ENCODE measurements around the gene EP400. TPM values are rescaled to one million over a fixed set of nuclear protein-coding genes. Genes with fewer than 3 reads are reported as not detected.

EP400 gene
- polyA plus RNA-seq, 1 donor: 31.9 TPM

- H3K4me3 ChIP-seq (ENCODE audit: low read length): no peak overlapping the region
- H3K4me1 ChIP-seq (ENCODE audit: control insufficient read depth, insufficient read depth, low read length): no peaks in the 10 kb centered on the region
- H3K27me3 ChIP-seq (ENCODE audit: control insufficient read depth, insufficient read depth, low read length): no peaks in the 10 kb centered on the region
- no peaks in the 10 kb centered on the region for H3K9me3 ChIP-seq (ENCODE audit: control insufficient read depth, low read depth, low read length)
- DNase-seq: no peak
- no CpG with 5 or more reads among the region's 7 CpGs for WGBS (ENCODE audit: insufficient coverage, low lambda C conversion rate)
- no peak overlapping the region for H3K27ac ChIP-seq (ENCODE audit: low read length)
- H3K36me3 ChIP-seq (ENCODE audit: control insufficient read depth, insufficient read depth, low read length): peaks cover 67% of the 10 kb centered on the region
Observed at GRCh38 chr12:132061197-132061596, 111.5 kb downstream of the EP400 start.

DNA sequence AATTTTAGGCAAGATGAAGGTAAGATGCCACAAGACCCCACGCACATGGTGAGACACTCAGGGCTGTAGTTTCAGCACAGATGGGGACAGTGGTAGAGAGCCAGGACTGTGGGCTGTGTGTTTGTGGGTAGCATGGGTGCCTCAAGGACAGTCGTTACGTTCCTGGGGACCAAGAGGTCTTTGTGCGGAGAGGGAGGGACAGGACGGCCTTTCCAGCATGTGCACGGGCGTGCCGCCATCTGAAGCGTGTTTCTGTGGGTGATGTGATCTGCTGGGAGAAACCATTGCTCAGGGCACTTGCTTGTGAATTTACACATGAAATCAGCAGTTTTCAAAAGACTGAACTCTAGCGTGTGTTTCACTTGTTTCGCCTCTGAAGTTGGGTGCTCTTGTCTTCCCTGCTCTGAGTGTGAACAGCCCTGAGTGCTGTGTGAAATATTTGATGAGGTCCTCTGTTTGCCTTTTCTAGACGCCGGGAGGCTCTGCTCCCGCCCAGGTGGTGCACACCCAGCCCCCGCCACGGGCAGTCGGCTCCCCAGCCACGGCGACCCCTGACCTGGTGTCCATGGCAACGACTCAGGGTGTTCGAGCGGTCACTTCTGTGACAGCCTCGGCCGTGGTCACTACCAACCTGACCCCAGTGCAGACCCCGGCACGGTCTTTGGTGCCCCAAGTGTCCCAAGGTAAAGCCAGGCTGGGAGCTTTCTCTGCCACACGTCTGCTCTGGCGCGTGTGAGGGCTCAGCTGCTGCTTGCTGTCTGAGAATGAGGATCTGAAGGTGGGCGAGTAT is 112.1 kb downstream of the EP400 start:
- H3K4me1 ChIP-seq (ENCODE audit: control insufficient read depth, insufficient read depth, low read length): no peaks in the 10 kb centered on the region
- no peak overlapping the region for H3K27ac ChIP-seq (ENCODE audit: low read length)
- H3K9me3 ChIP-seq (ENCODE audit: control insufficient read depth, low read depth, low read length): no peaks in the 10 kb centered on the region
- peaks cover 68% of the 10 kb centered on the region for H3K36me3 ChIP-seq (ENCODE audit: control insufficient read depth, insufficient read depth, low read length)
- no peak overlapping the region for H3K4me3 ChIP-seq (ENCODE audit: low read length)
- no CpG with 5 or more reads among the region's 30 CpGs for WGBS (ENCODE audit: insufficient coverage, low lambda C conversion rate)
- no peak for DNase-seq
- no peaks in the 10 kb centered on the region for H3K27me3 ChIP-seq (ENCODE audit: control insufficient read depth, insufficient read depth, low read length)

DNA sequence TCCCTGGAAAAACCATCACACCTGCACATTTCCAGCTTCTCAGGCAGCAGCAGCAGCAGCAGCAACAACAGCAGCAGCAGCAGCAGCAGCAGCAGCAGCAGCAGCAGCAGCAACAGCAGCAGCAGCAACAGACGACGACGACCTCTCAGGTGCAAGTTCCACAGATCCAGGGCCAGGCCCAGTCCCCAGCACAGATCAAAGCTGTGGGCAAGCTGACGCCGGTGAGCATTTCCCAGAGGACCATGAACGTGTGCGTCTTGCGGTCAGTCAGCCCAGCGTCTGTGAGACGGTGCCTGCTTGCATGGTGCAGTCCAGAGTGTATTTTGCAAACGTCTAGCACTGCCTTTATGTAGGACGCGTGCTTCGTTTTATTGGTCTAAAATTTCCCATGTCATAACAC is 112.7 kb downstream of the EP400 start:
- peaks cover 69% of the 10 kb centered on the region for H3K36me3 ChIP-seq (ENCODE audit: control insufficient read depth, insufficient read depth, low read length)
- H3K9me3 ChIP-seq (ENCODE audit: control insufficient read depth, low read depth, low read length): no peaks in the 10 kb centered on the region
- no peaks in the 10 kb centered on the region for H3K27me3 ChIP-seq (ENCODE audit: control insufficient read depth, insufficient read depth, low read length)
- no peak overlapping the region for H3K27ac ChIP-seq (ENCODE audit: low read length)
- no peak overlapping the region for H3K4me3 ChIP-seq (ENCODE audit: low read length)
- WGBS (ENCODE audit: insufficient coverage, low lambda C conversion rate): no CpG with 5 or more reads among the region's 14 CpGs
- no peak for DNase-seq
- H3K4me1 ChIP-seq (ENCODE audit: control insufficient read depth, insufficient read depth, low read length): no peaks in the 10 kb centered on the region

- no peak overlapping the region for H3K4me3 ChIP-seq (ENCODE audit: low read length)
- no peak overlapping the region for H3K27ac ChIP-seq (ENCODE audit: low read length)
- H3K9me3 ChIP-seq (ENCODE audit: control insufficient read depth, low read depth, low read length): no peaks in the 10 kb centered on the region
- H3K27me3 ChIP-seq (ENCODE audit: control insufficient read depth, insufficient read depth, low read length): no peaks in the 10 kb centered on the region
- WGBS (ENCODE audit: insufficient coverage, low lambda C conversion rate): no CpG with 5 or more reads among the region's 10 CpGs
- H3K36me3 ChIP-seq (ENCODE audit: control insufficient read depth, insufficient read depth, low read length): peaks cover 72% of the 10 kb centered on the region
- no peak for DNase-seq
- no peaks in the 10 kb centered on the region for H3K4me1 ChIP-seq (ENCODE audit: control insufficient read depth, insufficient read depth, low read length)
Observed at GRCh38 chr12:132063491-132063890, 113.7 kb downstream of the EP400 start.

DNA sequence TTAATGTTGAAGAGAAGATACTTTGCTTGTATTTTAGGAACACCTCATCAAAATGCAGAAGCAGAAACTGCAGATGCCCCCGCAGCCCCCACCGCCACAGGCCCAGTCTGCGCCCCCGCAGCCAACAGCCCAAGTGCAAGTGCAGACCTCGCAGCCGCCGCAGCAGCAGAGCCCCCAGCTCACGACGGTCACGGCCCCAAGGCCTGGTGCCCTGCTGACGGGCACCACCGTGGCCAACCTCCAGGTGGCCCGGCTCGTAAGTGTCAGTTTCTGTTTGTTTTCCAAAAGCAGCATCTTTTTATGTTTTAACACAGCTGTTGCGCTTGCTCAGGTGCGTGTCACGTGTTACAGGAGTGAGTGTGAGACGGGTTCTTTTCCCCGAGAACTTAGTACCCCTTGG is 114.9 kb downstream of the EP400 start:
- Histone ChIP-seq H3K27ac (ENCODE audit: low read length) (no peak overlapping the region), H3K27me3 (ENCODE audit: control insufficient read depth, insufficient read depth, low read length) (no peaks in the 10 kb centered on the region), H3K9me3 (ENCODE audit: control insufficient read depth, low read depth, low read length) (no peaks in the 10 kb centered on the region), H3K4me1 (ENCODE audit: control insufficient read depth, insufficient read depth, low read length) (no peaks in the 10 kb centered on the region), H3K4me3 (ENCODE audit: low read length) (no peak overlapping the region), H3K36me3 (ENCODE audit: control insufficient read depth, insufficient read depth, low read length) (peaks cover 76% of the 10 kb centered on the region)
- 100% methylated on average over 3 of the region's 19 CpGs for WGBS (ENCODE audit: insufficient coverage, low lambda C conversion rate)
- DNase-seq: no peak

- Histone ChIP-seq H3K36me3 (ENCODE audit: control insufficient read depth, insufficient read depth, low read length) (peaks cover 79% of the 10 kb centered on the region), H3K27me3 (ENCODE audit: control insufficient read depth, insufficient read depth, low read length) (no peaks in the 10 kb centered on the region), H3K4me1 (ENCODE audit: control insufficient read depth, insufficient read depth, low read length) (no peaks in the 10 kb centered on the region), H3K4me3 (ENCODE audit: low read length) (no peak overlapping the region), H3K9me3 (ENCODE audit: control insufficient read depth, low read depth, low read length) (no peaks in the 10 kb centered on the region), H3K27ac (ENCODE audit: low read length) (no peak overlapping the region)
- no CpG with 5 or more reads among the region's 10 CpGs for WGBS (ENCODE audit: insufficient coverage, low lambda C conversion rate)
- DNase-seq: no peak
Observed at GRCh38 chr12:132065203-132065602, 115.5 kb downstream of the EP400 start.

GRCh38 chr12:132065609-132066344 is 116.0 kb downstream of the EP400 start:
- DNase-seq: no peak

DNA sequence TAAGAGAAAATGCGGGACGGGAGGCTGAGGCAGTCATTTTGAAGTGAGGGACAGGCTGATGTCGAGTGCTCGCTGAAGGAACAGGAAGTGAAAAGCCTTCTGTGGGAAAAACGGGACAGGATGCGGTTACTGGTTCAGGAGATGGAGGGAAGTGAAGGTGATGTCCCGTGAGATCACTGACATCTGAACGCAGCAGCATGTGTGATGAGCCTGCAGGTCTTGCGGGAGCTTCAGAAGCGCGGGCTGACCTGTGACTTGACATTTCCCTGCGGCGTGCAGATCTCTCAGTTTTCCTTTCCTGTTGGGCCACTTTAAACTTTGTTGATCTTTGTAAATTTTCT is 116.6 kb downstream of the EP400 start:
- Histone ChIP-seq H3K4me1 (ENCODE audit: control insufficient read depth, insufficient read depth, low read length) (no peaks in the 10 kb centered on the region), H3K27me3 (ENCODE audit: control insufficient read depth, insufficient read depth, low read length) (no peaks in the 10 kb centered on the region), H3K27ac (ENCODE audit: low read length) (no peak overlapping the region), H3K36me3 (ENCODE audit: control insufficient read depth, insufficient read depth, low read length) (peaks cover 82% of the 10 kb centered on the region), H3K4me3 (ENCODE audit: low read length) (no peak overlapping the region), H3K9me3 (ENCODE audit: control insufficient read depth, low read depth, low read length) (no peaks in the 10 kb centered on the region)
- 88% methylated on average over 6 of the region's 13 CpGs for WGBS (ENCODE audit: insufficient coverage, low lambda C conversion rate)
- DNase-seq: no peak

More at GRCh38 chr12:132065609-132066344, 116.0 kb downstream of the EP400 start:
- WGBS (ENCODE audit: insufficient coverage, low lambda C conversion rate): no CpG with 5 or more reads among the region's 4 CpGs
- H3K4me1 ChIP-seq (ENCODE audit: control insufficient read depth, insufficient read depth, low read length): no peaks in the 10 kb centered on the region
- H3K27me3 ChIP-seq (ENCODE audit: control insufficient read depth, insufficient read depth, low read length): no peaks in the 10 kb centered on the region
- no peak overlapping the region for H3K27ac ChIP-seq (ENCODE audit: low read length)
- no peak overlapping the region for H3K4me3 ChIP-seq (ENCODE audit: low read length)
- peaks cover 81% of the 10 kb centered on the region for H3K36me3 ChIP-seq (ENCODE audit: control insufficient read depth, insufficient read depth, low read length)
- no peaks in the 10 kb centered on the region for H3K9me3 ChIP-seq (ENCODE audit: control insufficient read depth, low read depth, low read length)

DNA sequence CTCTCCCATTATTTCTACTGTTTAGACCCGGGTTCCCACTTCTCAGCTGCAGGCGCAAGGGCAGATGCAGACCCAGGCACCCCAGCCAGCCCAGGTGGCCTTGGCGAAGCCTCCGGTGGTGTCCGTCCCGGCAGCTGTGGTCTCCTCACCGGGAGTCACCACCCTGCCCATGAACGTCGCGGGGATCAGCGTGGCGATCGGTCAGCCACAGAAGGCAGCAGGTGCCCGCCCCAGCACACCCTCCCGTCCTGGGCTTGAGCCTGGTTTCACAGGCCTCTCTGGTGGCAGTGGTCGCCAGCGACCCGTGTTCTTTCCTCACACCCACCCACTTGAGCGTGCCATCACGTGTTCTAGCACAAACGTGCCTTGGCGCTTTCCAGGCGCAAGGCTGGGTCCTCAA is 117.0 kb downstream of the EP400 start:
- WGBS (ENCODE audit: insufficient coverage, low lambda C conversion rate): no CpG with 5 or more reads among the region's 23 CpGs
- H3K27me3 ChIP-seq (ENCODE audit: control insufficient read depth, insufficient read depth, low read length): no peaks in the 10 kb centered on the region
- no peaks in the 10 kb centered on the region for H3K9me3 ChIP-seq (ENCODE audit: control insufficient read depth, low read depth, low read length)
- H3K4me1 ChIP-seq (ENCODE audit: control insufficient read depth, insufficient read depth, low read length): no peaks in the 10 kb centered on the region
- H3K36me3 ChIP-seq (ENCODE audit: control insufficient read depth, insufficient read depth, low read length): peaks cover 81% of the 10 kb centered on the region
- no peak overlapping the region for H3K4me3 ChIP-seq (ENCODE audit: low read length)
- DNase-seq: no peak
- no peak overlapping the region for H3K27ac ChIP-seq (ENCODE audit: low read length)

DNA sequence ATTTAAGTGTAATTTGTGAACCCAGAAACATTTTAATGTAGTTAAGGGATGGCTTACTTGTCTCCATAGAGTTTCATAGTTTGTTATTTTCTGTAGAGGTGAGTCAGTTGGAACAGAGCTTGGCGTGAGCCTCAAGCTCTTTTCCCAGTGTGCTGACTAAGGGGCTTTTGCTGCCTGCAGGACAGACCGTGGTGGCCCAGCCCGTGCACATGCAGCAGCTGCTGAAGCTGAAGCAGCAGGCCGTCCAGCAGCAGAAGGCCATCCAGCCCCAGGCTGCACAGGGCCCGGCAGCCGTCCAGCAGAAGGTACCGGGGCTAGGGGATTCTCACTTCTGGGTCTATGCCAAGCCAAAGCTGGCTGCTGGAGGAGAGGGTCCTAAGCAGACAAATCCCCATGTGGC is 117.4 kb downstream of the EP400 start:
- no peak for DNase-seq
- Histone ChIP-seq H3K27me3 (ENCODE audit: control insufficient read depth, insufficient read depth, low read length) (no peaks in the 10 kb centered on the region), H3K36me3 (ENCODE audit: control insufficient read depth, insufficient read depth, low read length) (peaks cover 81% of the 10 kb centered on the region), H3K9me3 (ENCODE audit: control insufficient read depth, low read depth, low read length) (no peaks in the 10 kb centered on the region), H3K4me3 (ENCODE audit: low read length) (no peak overlapping the region), H3K4me1 (ENCODE audit: control insufficient read depth, insufficient read depth, low read length) (no peaks in the 10 kb centered on the region), H3K27ac (ENCODE audit: low read length) (no peak overlapping the region)
- WGBS (ENCODE audit: insufficient coverage, low lambda C conversion rate): no CpG with 5 or more reads among the region's 7 CpGs
